Jurkat, Clone E6-1 (cell line): ENCODE results near the gene PPP3CA.
"Not testable (repeated sequence)": the region's sequence is repeated elsewhere in the genome, so short reads cannot be mapped to it uniquely, and the experiment has no call there.

Experiments used
- DNase-seq: peaks from one replicate; pipeline ENCODE4 v3.0.0-alpha.2; 2011; ENCODE audit warnings: low read depth, low spot score
- H3K4me3 ChIP-seq: 2 replicates; pipeline ENCODE4 v1.5.1; 2011; ENCODE audit warnings: mild to moderate bottlenecking, low read length, control low read depth, moderate library complexity

Gene PPP3CA

GRCh38 chr4:101008503-101008902, 338.8 kb downstream of the PPP3CA start:
- no peak for DNase-seq

GRCh38 chr4:101005659-101006058, 341.7 kb downstream of the PPP3CA start:
- no peak overlapping the region for H3K4me3 ChIP-seq

More at GRCh38 chr4:101008503-101008902, 338.8 kb downstream of the PPP3CA start:
- no peak overlapping the region for H3K4me3 ChIP-seq

GRCh38 chr4:101000496-101000895, 346.8 kb downstream of the PPP3CA start:
- no peak for DNase-seq

More at GRCh38 chr4:101005659-101006058, 341.7 kb downstream of the PPP3CA start:
- DNase-seq, result no peak

GRCh38 chr4:100995671-100996070, 351.7 kb downstream of the PPP3CA start:
- no peak for DNase-seq
- no peak overlapping the region for H3K4me3 ChIP-seq

More at GRCh38 chr4:101000496-101000895, 346.8 kb downstream of the PPP3CA start:
- H3K4me3 ChIP-seq, result no peak overlapping the region

- not testable (repeated sequence) for DNase-seq, H3K4me3 ChIP-seq
These were observed 352.3 kb downstream of the PPP3CA start for GRCh38 chr4:100995002-100995401.

- H3K4me3 ChIP-seq, DNase-seq: not testable (repeated sequence)
These were observed 355.8 kb downstream of the PPP3CA start for GRCh38 chr4:100991332-100992069.

GRCh38 chr4:100989401-100989800, 357.9 kb downstream of the PPP3CA start:
- DNase-seq, result no peak
- no peak overlapping the region for H3K4me3 ChIP-seq

GRCh38 chr4:100988876-100989275, 358.4 kb downstream of the PPP3CA start:
- no peak overlapping the region for H3K4me3 ChIP-seq
- no peak for DNase-seq

GRCh38 chr4:100986360-100986868, 360.9 kb downstream of the PPP3CA start:
- DNase-seq, result no peak
- H3K4me3 ChIP-seq, result no peak overlapping the region

GRCh38 chr4:100985576-100985975, 361.8 kb downstream of the PPP3CA start:
- no peak for DNase-seq
- H3K4me3 ChIP-seq, result no peak overlapping the region

GRCh38 chr4:100984901-100985300, 362.4 kb downstream of the PPP3CA start:
- no peak overlapping the region for H3K4me3 ChIP-seq
- DNase-seq, result no peak

- no peak for DNase-seq
- no peak overlapping the region for H3K4me3 ChIP-seq
These were observed 363.9 kb downstream of the PPP3CA start for GRCh38 chr4:100983426-100983825.

- H3K4me3 ChIP-seq, result no peak overlapping the region
- DNase-seq, result no peak
These were observed 365.0 kb downstream of the PPP3CA start for GRCh38 chr4:100982345-100982744.

- H3K4me3 ChIP-seq, result no peak overlapping the region
- DNase-seq, result no peak
These were observed 365.7 kb downstream of the PPP3CA start for GRCh38 chr4:100981447-100982204.

GRCh38 chr4:100979736-100980135, 367.6 kb downstream of the PPP3CA start:
- H3K4me3 ChIP-seq, result no peak overlapping the region
- no peak for DNase-seq

- DNase-seq, result no peak
- H3K4me3 ChIP-seq, result no peak overlapping the region
These were observed 369.5 kb downstream of the PPP3CA start for GRCh38 chr4:100977746-100978397.

GRCh38 chr4:100977274-100977673, 370.1 kb downstream of the PPP3CA start:
- no peak for DNase-seq
- H3K4me3 ChIP-seq, result no peak overlapping the region
